Uterus (tissue), 4 donors: ENCODE measurements around the gene FUNDC1. TPM values are rescaled to one million over a fixed set of nuclear protein-coding genes. Genes with fewer than 3 reads are reported as not detected.

Experiments used
- DNase-seq, 2 donors: peaks; one replicate each; pipeline ENCODE4 v3.0.0-alpha.2; 2019 to 2020
- H3K27ac ChIP-seq, 2 donors: fragments of 200-600 bp; sonication (generic); 1 replicate in 1 of 2; 2 replicates in 1 of 2; pipeline ENCODE4 v1.5.1; 2016 to 2018
- H3K27me3 ChIP-seq, 2 donors: fragments of 200-600 bp; sonication (generic); one replicate each; pipeline ENCODE4 v1.5.1; 2018 to 2019; ENCODE audit warnings: control low read depth in 1 of 2
- H3K36me3 ChIP-seq, 2 donors: fragments of 200-600 bp; sonication (generic); one replicate each; pipeline ENCODE4 v1.5.1; 2019; ENCODE audit warnings: control low read depth in 1 of 2
- H3K4me1 ChIP-seq, 2 donors: fragments of 200-600 bp; sonication (generic); one replicate each; pipeline ENCODE4 v1.5.1; 2018 to 2019; ENCODE audit warnings: control low read depth in 1 of 2
- H3K4me3 ChIP-seq, 2 donors: fragments of 200-600 bp; sonication (generic); 1 replicate in 1 of 2; 2 replicates in 1 of 2; pipeline ENCODE4 v1.5.1; 2018 to 2019; ENCODE audit warnings: mild to moderate bottlenecking in 1 of 2
- H3K9me3 ChIP-seq, 2 donors: fragments of 200-600 bp; sonication (generic); one replicate each; pipeline ENCODE4 v1.5.1; 2019; ENCODE audit warnings: control low read depth in 1 of 2
- CTCF ChIP-seq, 4 experiments: fragments of 200-600 bp in 2 of 4; fragments of 450-650 bp in 2 of 4; sonication (generic) in 2 of 4; IDR thresholded peaks; one replicate each; pipeline ENCODE4 v1.5.1; 2016 to 2019; ENCODE audit warnings: antibody characterized with exemption in 4 of 4, mild to moderate bottlenecking in 2 of 4, moderate library complexity in 1 of 4
- POLR2A ChIP-seq, 2 donors: fragments of 450-650 bp; IDR thresholded peaks; one replicate each; pipeline ENCODE4 v1.6.1; 2016; ENCODE audit warnings: antibody characterized with exemption in 2 of 2, mild to moderate bottlenecking in 1 of 2, moderate library complexity in 1 of 2
- intact Hi-C: fragments of 100-400 bp; cut with DNase I; formaldehyde crosslinking; loops from one replicate; pipeline ENCODE4 v1.15.1; 2023; ENCODE audit warnings: low total_unique reads
- total RNA-seq, 4 donors: library from RNA; depleted of rRNA in 3 of 4; stranded (reverse); fragments of >200 nt in 3 of 4; gene quantifications; one replicate each; pipeline versions ENCODE4 v1.1.0 to v1.2.4, GENCODE V29; 2014 to 2023
- donor health status: DM: yes; HTN: yes; CAD: no.

FUNDC1 gene
- total RNA-seq, 4 donors from 2014 or later = 4.9 to 13.2 (median 8.8) TPM

GRCh38 chrX:44503560-44503959 is 39.1 kb downstream of the FUNDC1 start:
- intact Hi-C loops = no loop called here
- no peak for DNase-seq
- no peaks in the 10 kb centered on the region for H3K9me3 ChIP-seq
- no peaks in the 10 kb centered on the region for H3K4me1 ChIP-seq
- H3K4me3 ChIP-seq = no peak overlapping the region
- no peak for TF ChIP-seq CTCF (IDR thresholded peaks at IDR 0.05)
- no peak for TF ChIP-seq POLR2A (IDR thresholded peaks at IDR 0.05)
- no peaks in the 10 kb centered on the region for H3K36me3 ChIP-seq
- no peaks in the 10 kb centered on the region for H3K27me3 ChIP-seq
- H3K27ac ChIP-seq = no peak overlapping the region

- peaks cover 0 to 4% of the 10 kb centered on the region in 2 donors for H3K27me3 ChIP-seq
- DNase-seq = no peak
- no peak overlapping the region for H3K4me3 ChIP-seq
- no peaks in the 10 kb centered on the region for H3K9me3 ChIP-seq
- no peaks in the 10 kb centered on the region for H3K36me3 ChIP-seq
- TF ChIP-seq CTCF (IDR thresholded peaks at IDR 0.05) = no peak
- TF ChIP-seq POLR2A (IDR thresholded peaks at IDR 0.05) = no peak
- intact Hi-C loops = no loop called here
- no peaks in the 10 kb centered on the region for H3K4me1 ChIP-seq
- no peak overlapping the region for H3K27ac ChIP-seq
Measured at GRCh38 chrX:44495091-44495490, 47.6 kb downstream of the FUNDC1 start.

GRCh38 chrX:44494357-44494756 is 48.3 kb downstream of the FUNDC1 start:
- no peaks in the 10 kb centered on the region for H3K36me3 ChIP-seq
- intact Hi-C loops = no loop called here

GRCh38 chrX:44489515-44489914 is 53.1 kb downstream of the FUNDC1 start:
- H3K27me3 ChIP-seq = no peaks in the 10 kb centered on the region
- TF ChIP-seq POLR2A (IDR thresholded peaks at IDR 0.05) (no peak), CTCF (IDR thresholded peaks at IDR 0.05) (no peak)
- H3K4me3 ChIP-seq = no peak overlapping the region
- no peaks in the 10 kb centered on the region for H3K36me3 ChIP-seq
- H3K9me3 ChIP-seq = no peaks in the 10 kb centered on the region
- no peak for DNase-seq
- no peak overlapping the region for H3K27ac ChIP-seq
- no peaks in the 10 kb centered on the region for H3K4me1 ChIP-seq
- intact Hi-C loops = no loop called here

More at GRCh38 chrX:44494357-44494756, 48.3 kb downstream of the FUNDC1 start:
- no peak overlapping the region for H3K4me3 ChIP-seq
- no peaks in the 10 kb centered on the region for H3K9me3 ChIP-seq
- H3K27me3 ChIP-seq = peaks cover 0 to 4% of the 10 kb centered on the region in 2 donors
- TF ChIP-seq CTCF (IDR thresholded peaks at IDR 0.05) (no peak), POLR2A (IDR thresholded peaks at IDR 0.05) (no peak)
- no peak overlapping the region for H3K27ac ChIP-seq
- no peak for DNase-seq
- H3K4me1 ChIP-seq = no peaks in the 10 kb centered on the region

GRCh38 chrX:44484607-44485146 is 58.0 kb downstream of the FUNDC1 start:
- DNase-seq = no peak
- H3K27me3 ChIP-seq = no peaks in the 10 kb centered on the region
- H3K4me1 ChIP-seq = no peaks in the 10 kb centered on the region
- H3K27ac ChIP-seq = no peak overlapping the region
- intact Hi-C loops = no loop called here
- no peaks in the 10 kb centered on the region for H3K9me3 ChIP-seq
- H3K4me3 ChIP-seq = no peak overlapping the region
- TF ChIP-seq POLR2A (IDR thresholded peaks at IDR 0.05) (no peak), CTCF (IDR thresholded peaks at IDR 0.05) (no peak)
- no peaks in the 10 kb centered on the region for H3K36me3 ChIP-seq
